Central memory CD4-positive, alpha-beta T cell (primary cell): Measurements from ENCODE around the gene TALDO1.
A peak's percentile ranks its signal among the peaks of the same experiment; 100 is the strongest.
"Not testable (repeated sequence)": the region's sequence is repeated elsewhere in the genome, so short reads cannot be mapped to it uniquely, and the experiment has no call there.

Experiments
- DNase-seq: peaks from one replicate; pipeline ENCODE4 v3.0.0; 2022

Gene TALDO1

DNA sequence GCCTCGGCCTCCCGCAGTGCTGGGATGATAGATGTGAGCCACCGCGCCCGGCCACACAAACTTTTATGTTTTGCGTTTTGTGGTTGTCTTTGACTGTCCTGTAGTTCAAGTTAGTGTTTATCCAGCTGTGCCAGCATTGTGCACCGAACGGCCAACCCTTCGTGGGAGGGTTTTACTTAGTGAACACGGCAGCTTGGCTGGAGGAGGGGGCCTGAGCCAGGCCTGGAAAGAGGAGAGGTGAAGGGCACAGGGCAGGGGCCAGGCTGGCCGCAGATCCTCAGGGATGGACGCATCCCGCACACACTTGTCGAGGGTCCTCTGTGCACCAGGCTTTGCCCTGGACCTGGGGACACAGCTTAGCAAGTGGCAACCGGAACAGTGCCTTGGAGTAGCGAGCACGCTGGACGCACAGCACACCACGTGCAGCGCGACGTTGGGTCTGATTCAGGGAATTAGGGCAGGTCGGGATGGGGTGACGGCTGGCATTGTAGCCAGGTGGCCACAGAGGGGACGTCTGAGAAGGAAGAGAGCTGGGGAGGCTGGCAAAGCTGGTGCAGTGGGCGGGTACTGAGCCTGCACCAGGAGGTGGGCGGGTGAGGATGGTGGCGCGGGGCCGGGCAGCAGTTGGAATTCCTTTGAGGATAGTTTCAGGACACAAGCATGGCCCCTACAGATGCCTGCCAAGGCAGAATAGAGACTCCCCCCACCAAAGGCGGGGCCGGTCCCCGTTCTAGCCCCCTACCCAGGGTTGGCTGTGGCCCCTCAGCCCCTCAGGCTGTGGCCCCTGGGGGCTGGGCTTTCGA lies 27.8 kb upstream of the TALDO1 start:
- DNase-seq: no peak

- no peak for DNase-seq
Measured at GRCh38 chr11:720017-720641, 27.1 kb upstream of the TALDO1 start.

GRCh38 chr11:720642-721246 lies 26.5 kb upstream of the TALDO1 start:
- DNase-seq: no peak

GRCh38 chr11:721247-721740 lies 26.0 kb upstream of the TALDO1 start:
- no peak for DNase-seq

DNA sequence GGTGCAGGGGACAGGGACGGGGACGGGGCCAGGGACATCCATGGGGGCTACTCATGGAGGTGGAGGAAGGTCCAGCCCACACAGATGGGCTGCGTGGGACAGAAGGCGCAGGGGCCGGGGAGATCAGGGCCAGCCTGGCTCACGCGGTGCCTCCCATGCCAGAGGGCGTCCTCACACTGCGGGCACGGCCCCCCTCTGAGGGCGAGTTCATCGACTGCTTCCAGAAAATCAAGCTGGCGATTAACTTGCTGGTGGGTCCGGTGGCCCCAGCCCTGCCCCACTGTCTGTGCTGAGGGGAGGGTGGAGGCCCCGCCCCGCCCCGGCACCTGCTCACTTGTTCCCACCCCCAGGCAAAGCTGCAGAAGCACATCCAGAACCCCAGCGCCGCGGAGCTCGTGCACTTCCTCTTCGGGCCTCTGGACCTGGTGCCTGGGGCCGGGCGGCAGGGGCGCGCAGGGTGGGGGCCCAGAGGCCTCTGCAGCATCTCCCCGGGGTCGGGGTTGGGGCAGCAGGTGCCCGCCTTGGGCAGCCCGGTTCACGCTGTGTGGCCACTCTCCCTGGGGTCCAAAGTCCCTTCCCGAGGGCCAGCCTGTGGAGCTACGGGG lies 25.4 kb upstream of the TALDO1 start:
- peak; percentile 31 for DNase-seq

DNA sequence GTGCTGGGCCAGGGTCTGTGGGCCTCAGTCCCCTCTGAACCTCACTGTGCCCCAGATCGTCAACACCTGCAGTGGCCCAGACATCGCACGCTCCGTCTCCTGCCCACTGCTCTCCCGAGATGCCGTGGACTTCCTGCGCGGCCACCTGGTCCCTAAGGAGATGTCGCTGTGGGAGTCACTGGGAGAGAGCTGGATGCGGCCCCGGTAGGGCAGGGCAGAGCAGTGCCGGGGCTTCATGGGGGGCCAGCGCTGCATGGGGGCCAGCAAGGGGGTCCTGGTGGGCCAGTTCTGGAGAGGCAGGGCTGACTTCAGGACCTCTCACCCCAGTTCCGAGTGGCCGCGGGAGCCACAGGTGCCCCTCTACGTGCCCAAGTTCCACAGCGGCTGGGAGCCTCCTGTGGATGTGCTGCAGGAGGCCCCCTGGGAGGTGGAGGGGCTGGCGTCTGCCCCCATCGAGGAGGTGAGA lies 24.9 kb upstream of the TALDO1 start:
- no peak for DNase-seq

DNA sequence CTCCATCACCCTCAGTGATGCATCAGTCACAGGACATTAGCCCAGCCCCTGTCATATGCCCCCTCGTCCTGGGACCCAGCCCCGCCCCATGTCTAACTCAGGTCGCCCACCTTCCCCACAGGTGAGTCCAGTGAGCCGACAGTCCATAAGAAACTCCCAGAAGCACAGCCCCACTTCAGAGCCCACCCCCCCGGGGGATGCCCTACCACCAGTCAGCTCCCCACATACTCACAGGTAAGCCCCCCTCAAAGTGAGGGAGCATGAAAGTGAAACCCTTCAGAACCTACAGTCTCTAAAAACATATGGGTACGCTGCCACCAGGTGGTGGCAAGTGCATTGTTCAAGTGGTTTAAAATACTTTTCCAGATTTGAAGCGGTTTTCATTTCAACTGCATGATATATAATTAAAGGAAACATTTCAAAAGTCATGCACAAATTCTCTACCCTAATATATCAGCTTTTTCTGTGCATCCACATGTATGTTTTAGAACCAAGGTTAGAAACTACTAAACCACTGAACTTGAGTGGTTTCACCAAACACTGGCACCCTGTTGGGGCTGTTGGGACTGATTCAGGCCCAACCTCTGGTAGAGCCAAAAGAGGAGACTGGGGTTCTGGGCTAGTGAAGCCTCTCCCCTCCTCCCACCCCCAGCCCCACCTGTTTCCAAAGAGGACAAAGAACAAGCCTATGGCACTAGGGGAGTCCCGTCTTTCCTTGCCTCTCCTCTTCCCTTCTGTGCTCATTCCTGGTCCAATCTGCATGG lies 24.0 kb upstream of the TALDO1 start:
- DNase-seq: peak; percentile 64

GRCh38 chr11:724049-724777 lies 23.1 kb upstream of the TALDO1 start:
- no peak for DNase-seq

- no peak for DNase-seq
Measured at GRCh38 chr11:724778-725386, 22.4 kb upstream of the TALDO1 start.

- no peak for DNase-seq
Measured at GRCh38 chr11:725624-726202, 21.6 kb upstream of the TALDO1 start.

- peak; percentile 35 for DNase-seq
Measured at GRCh38 chr11:726278-727220, 20.7 kb upstream of the TALDO1 start.

GRCh38 chr11:727281-727701 lies 20.0 kb upstream of the TALDO1 start:
- DNase-seq: no peak

DNA sequence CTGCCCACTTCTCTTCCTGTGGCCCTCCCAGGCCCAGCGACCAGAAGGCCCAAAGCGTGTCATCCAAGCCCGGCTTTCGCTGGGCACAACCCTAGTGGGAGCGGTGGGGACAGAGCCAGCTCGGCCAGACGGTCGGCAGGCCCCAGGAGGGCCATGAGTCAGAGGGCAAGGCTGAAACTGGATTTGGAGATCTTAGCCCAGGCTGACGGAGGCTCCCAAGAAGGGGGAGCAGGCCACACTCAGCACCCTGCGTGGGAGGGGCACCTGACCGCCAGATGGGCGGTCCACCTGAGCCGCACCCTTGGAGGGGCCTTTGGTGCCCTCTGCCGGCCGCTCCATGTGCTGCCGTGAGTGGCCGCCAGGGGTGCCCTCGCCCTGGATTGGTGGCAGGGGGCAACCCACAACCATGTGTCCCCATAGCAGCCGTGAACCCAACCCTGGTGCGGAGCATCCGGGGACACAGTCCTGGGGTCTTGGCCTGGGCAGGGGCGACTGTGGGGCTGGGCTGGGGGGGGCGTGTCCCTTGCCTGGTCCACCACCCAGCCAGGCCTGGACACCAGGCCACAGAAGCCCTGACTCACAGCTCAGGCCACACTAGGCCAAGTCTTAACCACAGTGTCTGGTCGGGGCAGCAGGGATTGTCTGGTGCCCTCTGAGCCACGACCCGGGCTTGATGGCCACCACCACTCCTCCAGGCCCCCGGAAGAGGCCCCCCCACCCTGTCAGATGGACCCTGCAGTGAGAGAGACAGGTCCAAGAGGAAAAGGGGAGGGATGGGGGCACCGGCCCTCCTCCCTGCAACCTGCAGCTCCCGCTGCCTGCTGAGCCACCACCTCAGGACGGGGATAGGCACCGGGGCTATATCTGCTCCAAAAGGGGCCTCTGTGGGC lies 19.2 kb upstream of the TALDO1 start:
- peak; percentile 67 for DNase-seq

GRCh38 chr11:728901-729491 lies 18.3 kb upstream of the TALDO1 start:
- DNase-seq: no peak

- no peak for DNase-seq
Measured at GRCh38 chr11:729492-730074, 17.7 kb upstream of the TALDO1 start.

DNA sequence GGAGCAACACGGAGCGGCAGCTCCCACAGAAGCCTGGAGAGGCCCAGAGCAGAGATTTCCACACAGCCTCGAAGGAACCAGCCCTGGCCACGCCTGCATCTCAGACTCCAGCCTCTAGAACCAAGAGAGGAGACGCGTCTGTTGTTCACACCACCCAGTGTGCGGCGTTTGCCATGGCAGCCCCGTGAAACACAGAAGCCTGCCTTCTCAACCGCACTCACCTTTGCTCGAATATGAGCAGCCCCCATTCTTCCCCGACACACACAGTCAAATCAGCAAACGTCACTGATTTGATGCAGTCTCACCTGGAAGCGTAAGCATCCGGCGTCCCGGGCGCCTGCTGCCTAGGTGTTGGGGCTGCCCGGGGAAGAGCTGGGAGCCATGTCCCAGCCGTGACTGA lies 14.2 kb upstream of the TALDO1 start:
- no peak for DNase-seq

DNA sequence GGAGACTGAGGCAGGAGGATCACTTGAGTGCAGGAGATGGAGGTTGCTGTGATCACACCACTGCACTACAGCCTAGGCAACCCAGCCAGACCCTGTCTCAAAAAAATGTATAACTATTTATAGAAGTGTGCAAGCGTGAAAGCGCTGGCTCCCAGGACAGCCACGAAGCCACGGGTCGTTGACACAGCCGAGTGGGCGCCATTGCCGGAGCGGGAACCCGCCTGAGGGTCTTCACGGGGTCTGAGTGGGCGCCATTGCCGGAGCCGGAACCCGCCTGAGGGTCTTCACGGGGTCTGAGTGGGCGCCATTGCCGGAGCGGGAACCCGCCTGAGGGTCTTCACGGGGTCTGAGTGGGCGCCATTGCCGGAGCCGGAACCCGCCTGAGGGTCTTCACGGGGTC lies 12.7 kb upstream of the TALDO1 start:
- DNase-seq: not testable (repeated sequence)

GRCh38 chr11:737366-737765 lies 9.9 kb upstream of the TALDO1 start:
- DNase-seq: no peak
